HG02763 (cell line): Measurements from ENCODE around the gene OBSCN.

ENCODE experiments used
- ATAC-seq: cut with Tn5 transposase; IDR thresholded peaks from one replicate; pipeline ENCODE4 v1.9.1; 2021; ENCODE audit warnings: mild to moderate bottlenecking, moderate library complexity; ENCODE audit not compliant: unreplicated experiment

Gene OBSCN

GRCh38 chr1:228350831-228351781 is 143.3 kb downstream of the OBSCN start:
- no peak for ATAC-seq

GRCh38 chr1:228351850-228352249 is 144.0 kb downstream of the OBSCN start:
- ATAC-seq: no peak

- no peak for ATAC-seq
Observed at GRCh38 chr1:228352677-228353481, 145.0 kb downstream of the OBSCN start.

DNA sequence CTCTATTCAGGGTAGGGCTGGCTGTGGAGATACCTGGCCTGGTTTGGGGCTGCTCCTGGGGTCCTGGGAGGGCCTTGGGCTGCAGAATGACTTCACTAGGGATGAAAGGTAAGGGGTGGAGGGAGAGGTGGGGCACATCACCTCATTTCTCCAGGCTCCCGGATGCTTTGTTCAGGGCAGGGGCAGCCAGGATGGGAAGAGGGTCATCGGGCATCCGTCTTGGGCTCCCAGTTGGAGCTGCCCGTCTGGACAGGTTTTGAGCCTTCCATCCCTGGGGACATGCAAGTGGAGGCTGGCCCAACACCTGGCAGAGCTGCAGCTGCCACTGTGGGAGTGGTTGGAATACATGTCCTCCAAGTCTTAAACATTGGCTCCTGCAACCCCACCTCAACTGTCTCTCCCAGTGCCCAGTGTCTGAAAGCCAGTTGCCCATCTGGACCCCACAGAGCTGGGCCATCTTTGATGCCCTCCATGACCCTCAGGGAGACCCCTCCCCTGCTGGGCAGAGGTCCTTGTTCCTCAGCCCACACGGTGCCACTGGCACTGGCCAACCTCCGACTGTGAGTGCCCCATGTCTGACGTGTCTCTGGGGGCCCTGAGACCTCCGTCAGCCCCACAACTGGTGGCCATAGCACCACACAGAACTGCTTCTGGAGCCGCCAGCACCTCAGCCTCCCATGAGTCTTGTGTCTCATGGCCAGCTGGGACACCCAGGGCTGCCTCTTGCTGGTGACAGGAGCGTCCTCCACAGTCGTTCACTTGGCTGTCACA is 145.9 kb downstream of the OBSCN start:
- no peak for ATAC-seq

DNA sequence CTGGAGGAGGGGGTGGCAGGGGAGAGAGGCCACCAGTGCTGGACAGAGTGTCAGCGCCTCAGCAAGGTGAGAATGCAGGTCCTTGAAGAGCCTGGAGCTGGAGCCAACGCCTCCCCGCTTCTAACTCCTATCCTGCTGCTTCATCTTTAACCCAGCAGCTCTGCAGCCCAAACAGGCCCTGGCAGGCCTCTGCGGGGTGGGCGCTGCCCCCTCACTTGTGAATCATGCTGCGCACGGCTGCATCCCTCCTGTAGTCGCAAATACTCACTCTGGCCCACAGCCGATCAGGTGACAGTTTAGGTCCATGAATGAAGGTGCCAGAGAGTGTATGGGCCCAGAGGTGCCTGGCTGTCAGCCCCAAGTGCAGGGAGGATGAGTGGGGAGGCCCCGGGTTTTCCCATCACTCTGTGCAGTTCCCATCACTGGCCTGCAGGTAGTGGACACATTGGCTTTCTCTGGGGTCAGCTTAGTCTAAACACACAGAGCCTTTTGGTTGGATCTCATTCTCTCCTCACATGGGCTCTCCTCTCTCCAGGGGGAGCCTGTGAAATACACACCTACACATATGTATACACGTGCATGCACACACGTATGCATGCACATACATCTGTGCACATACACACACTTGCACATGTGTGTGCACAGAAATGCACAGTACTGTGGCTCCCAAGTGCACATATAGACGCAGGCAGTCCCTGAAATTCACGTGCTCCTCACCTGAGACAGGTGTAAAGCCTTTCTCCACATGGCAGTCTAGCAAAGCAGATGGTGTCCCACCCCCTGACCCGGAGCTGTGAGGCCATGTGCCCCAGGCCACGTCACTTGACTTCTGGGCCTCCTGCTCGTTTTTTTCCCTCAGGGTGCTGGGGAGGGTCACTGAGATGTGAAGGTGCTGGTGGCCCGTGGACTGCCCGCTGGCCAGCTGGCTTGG is 146.8 kb downstream of the OBSCN start:
- ATAC-seq: no peak

- no peak for ATAC-seq
Observed at GRCh38 chr1:228356897-228357680, 149.2 kb downstream of the OBSCN start.

- no peak for ATAC-seq
Observed at GRCh38 chr1:228358039-228358763, 150.4 kb downstream of the OBSCN start.

DNA sequence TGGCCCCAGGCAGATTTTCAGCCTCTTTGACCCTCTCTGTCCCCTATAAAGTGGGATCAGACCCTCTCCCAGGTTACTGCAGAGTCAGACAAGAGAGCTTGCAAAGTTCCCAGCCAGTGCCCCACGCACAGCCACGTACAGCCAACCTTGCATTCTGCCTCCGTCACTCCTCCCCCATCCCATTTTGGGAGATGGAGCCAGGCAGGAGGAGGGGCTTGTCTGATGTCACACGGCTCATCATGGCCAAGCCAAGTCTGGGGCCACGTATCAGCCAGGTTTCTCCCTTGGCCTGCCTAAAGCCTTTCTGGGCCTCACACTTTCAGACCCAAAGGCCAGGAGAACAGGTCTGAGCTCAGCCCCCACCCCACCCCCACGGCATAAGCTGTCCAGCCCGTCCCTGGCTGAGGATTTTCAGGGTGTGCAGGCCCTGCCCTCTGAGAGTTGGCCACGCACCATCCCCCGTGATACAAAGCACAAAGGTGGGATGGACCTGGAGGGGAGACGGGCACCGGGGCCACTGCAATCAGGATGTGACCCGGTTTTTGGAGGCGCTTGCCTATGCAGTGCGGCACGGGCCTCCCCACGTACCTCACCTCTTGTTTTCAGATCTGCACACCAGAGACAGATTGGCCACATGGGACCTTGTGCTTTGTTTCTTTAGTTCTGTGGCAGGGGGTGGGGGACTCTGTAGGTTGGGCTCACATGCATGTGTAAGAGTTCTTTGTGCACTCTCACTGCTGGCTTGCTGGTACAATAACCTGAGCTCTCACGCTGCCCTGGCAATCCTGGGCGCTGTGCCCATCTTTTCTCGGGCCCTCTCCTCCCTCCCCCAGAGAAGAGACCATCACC is 151.1 kb downstream of the OBSCN start:
- ATAC-seq: no peak

- ATAC-seq: no peak
Observed at GRCh38 chr1:228359613-228360532, 152.0 kb downstream of the OBSCN start.

- no peak for ATAC-seq
Observed at GRCh38 chr1:228360533-228361313, 152.9 kb downstream of the OBSCN start.

DNA sequence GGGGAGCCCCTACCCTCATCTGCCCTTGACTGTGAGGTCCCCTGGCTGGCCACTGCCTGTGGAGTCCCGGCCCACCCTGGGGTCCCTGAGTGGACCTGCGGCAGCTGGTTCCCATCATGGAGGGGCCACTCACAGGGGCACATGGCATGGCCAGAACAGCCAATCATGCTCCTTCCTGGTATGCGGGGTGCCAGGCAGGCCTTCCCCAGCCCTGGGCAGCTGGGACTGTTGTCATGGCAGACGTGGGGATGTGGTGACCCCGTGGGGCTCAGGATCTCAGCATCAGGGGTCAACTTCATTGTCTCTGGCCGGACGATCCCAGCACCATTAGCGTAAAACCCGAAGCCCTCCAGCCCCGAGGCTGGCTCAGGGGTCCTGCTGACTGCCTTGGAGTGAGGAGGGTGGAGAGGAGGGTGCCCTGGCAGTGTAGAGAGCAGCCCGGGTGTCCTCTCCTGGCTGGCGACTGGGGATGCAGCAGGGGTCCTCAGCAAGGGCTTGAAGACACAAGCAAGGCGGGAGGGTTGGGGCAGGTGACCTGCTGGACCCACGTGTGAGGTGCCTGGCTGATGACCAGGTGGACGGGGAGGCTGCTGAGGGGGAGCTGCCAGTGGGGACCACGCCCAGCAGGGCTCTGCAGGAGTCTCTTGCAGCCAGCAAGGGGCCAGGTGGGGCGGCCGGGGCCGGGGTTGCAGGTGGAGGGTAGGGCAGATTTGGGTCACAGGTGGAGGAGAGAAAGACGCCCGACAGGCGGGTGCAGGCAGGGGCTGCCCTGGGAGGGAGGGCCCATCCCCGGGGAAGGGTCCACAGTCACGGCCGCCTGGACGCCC is 153.7 kb downstream of the OBSCN start:
- no peak for ATAC-seq

DNA sequence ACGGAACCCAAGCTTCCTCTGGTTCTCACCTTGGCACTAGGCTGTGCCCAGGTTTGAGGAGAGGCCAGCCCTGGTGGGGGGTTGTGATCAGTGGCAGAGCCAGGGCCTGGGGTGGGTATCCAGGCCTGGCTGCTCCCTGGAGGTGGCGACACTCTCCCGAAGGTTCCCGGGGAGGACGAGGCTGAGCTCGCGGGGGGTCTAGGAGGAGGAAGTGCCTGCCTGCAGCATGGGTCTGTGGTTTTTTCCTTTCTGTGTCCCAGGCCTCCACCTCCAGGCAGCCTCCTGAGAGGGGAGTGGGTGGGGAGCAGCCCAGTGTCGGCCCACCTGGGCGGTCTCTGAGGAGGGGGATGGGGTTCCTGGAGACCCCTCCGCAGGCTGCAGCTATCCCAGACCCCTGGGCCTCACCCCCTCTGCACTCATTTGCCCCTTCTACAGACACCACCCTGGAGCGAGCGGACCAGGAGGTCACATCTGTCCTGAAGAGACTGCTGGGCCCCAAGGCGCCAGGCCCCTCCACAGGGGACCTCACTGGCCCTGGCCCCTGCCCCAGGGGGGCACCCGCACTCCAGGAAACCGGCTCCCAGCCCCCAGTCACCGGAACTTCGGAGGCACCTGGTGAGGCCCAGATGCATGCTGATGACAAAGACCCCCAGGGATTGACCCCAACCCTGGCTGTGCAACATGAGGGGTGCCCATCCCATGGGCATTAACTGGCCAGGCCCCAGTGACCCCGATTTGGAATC is 154.5 kb downstream of the OBSCN start:
- ATAC-seq: no peak

- no peak for ATAC-seq
Observed at GRCh38 chr1:228362884-228363450, 155.1 kb downstream of the OBSCN start.

DNA sequence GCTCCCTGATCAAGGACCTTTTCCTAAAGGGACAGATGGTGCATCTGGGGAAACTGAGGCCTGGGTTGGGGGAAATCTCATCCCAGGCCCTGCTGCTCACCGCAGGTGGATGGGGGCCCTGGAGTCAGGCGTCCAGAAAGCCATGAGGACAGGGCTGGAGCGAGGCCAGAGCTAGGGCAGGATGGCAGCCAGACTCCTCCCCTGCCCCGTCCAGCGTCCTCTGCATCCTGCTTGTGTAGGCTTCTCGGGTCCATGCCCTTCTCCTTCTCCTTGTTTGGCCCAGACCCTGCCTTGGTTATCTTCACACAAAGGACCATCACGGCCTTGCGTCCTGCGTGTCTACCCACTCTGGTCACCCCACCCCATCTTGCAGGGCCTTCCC is 155.8 kb downstream of the OBSCN start:
- ATAC-seq: no peak
